B cell (primary cell): ENCODE measurements around the gene ABCA1. TPM values are rescaled to one million over a fixed set of nuclear protein-coding genes. Genes with fewer than 3 reads are reported as not detected.
A peak's percentile ranks its signal among the peaks of the same experiment; 100 is the strongest.

ENCODE experiments used
- ATAC-seq: fragments of 200-7000 bp; cut with Tn5 transposase; one replicate; pipeline ENCODE4 v1.10.0; 2021; ENCODE audit warnings: low read depth, mild to moderate bottlenecking, moderate number of reproducible peaks, moderate library complexity
- CTCF ChIA-PET: fragments of 350-600 bp; sonication (Branson Sonifier 250); formaldehyde crosslinking; loops from one replicate; lab custom pipeline; 2021; ENCODE audit warnings: antibody characterized with exemption, inconsistent platforms; lab: Charles Lee
- POLR2A ChIA-PET: fragments of 350-600 bp; sonication (Branson Sonifier 250); formaldehyde crosslinking; loops from one replicate; lab custom pipeline; 2021; ENCODE audit warnings: antibody characterized with exemption; lab: Charles Lee
- DNase-seq: peaks from one replicate; pipeline ENCODE4 v3.0.0; 2013
- H2AFZ ChIP-seq: 2 replicates; pipeline ENCODE4 v1.6.1; 2012; ENCODE audit warnings: mild to moderate bottlenecking, low read depth, low read length; ENCODE audit not compliant: insufficient read depth, poor library complexity, severe bottlenecking
- H3K27ac ChIP-seq, 2 donors: 1 replicate in 1 of 2; 2 replicates in 1 of 2; pipeline ENCODE4 v1.5.1; 2012 to 2013; ENCODE audit warnings: low read length in 2 of 2, mild to moderate bottlenecking in 2 of 2, moderate library complexity in 1 of 2
- H3K27me3 ChIP-seq, 4 experiments: fragments of 200-600 bp in 1 of 4; sonication (generic) in 1 of 4; replicated peaks in 1 of 4; 1 replicate in 2 of 4; 2 replicates in 2 of 4; pipeline versions ENCODE4 v1.6.1 to v1.7.0; 2013 to 2016; ENCODE audit warnings: low read length in 3 of 4, mild to moderate bottlenecking in 2 of 4, mixed read lengths in 1 of 4, moderate library complexity in 1 of 4; ENCODE audit not compliant: insufficient read depth in 4 of 4, control insufficient read depth in 3 of 4; ENCODE audit errors: control extremely low read depth in 1 of 4
- H3K36me3 ChIP-seq, 2 experiments: replicated peaks in 1 of 2; 1 replicate in 1 of 2; 2 replicates in 1 of 2; pipeline versions ENCODE4 v1.6.1 to v1.7.1; 2013; ENCODE audit warnings: low read length in 1 of 2; ENCODE audit not compliant: insufficient read depth in 2 of 2, control insufficient read depth in 1 of 2; ENCODE audit errors: control extremely low read depth in 1 of 2, extremely low read depth in 1 of 2
- H3K4me1 ChIP-seq, 2 donors: fragments of 200-600 bp in 1 of 2; sonication (generic) in 1 of 2; 1 replicate in 1 of 2; 2 replicates in 1 of 2; pipeline versions ENCODE4 v1.5.1 to v1.6.1; 2013 to 2017; ENCODE audit warnings: low read length in 2 of 2; ENCODE audit not compliant: control insufficient read depth in 2 of 2, insufficient read depth in 2 of 2
- H3K4me2 ChIP-seq: replicated peaks from 2 replicates; pipeline ENCODE3; 2012; ENCODE audit warnings: mild to moderate bottlenecking, low read depth, low read length; ENCODE audit not compliant: poor library complexity, severe bottlenecking
- H3K4me3 ChIP-seq, 5 experiments: fragments of 200-600 bp in 1 of 5; sonication (generic) in 1 of 5; 1 replicate in 3 of 5; 2 replicates in 2 of 5; pipeline versions ENCODE4 v1.5.1 to v1.7.0; 2011 to 2016; ENCODE audit warnings: low read length in 4 of 5, mild to moderate bottlenecking in 4 of 5, low read depth in 2 of 5, control low read depth in 1 of 5, moderate library complexity in 1 of 5; ENCODE audit not compliant: insufficient read depth in 1 of 5; ENCODE audit errors: control extremely low read depth in 1 of 5, extremely low read depth in 1 of 5
- H3K79me2 ChIP-seq: fragments of 200-600 bp; sonication (generic); one replicate; pipeline ENCODE4 v1.6.0; 2016; ENCODE audit warnings: low read length; ENCODE audit not compliant: control insufficient read depth, insufficient read depth
- H3K9ac ChIP-seq: fragments of 200-600 bp; sonication (generic); 2 replicates; pipeline ENCODE4 v1.6.1; 2017; ENCODE audit warnings: mild to moderate bottlenecking, low read length, moderate library complexity
- H3K9me3 ChIP-seq, 3 donors: one replicate each; pipeline versions ENCODE4 v1.6.1 to v1.7.1; 2013; ENCODE audit warnings: low read length in 2 of 3; ENCODE audit not compliant: control insufficient read depth in 2 of 3, insufficient read depth in 1 of 3; ENCODE audit errors: control extremely low read depth in 1 of 3
- H4K20me1 ChIP-seq: 2 replicates; pipeline ENCODE4 v1.6.0; 2012; ENCODE audit warnings: mild to moderate bottlenecking, low read length; ENCODE audit not compliant: insufficient read depth, control insufficient read depth, poor library complexity, severe bottlenecking
- H3K27ac Mint-ChIP-seq: one replicate; pipeline ENCODE4 v1.8.0; 2021; ENCODE audit warnings: mixed read lengths
- H3K27me3 Mint-ChIP-seq: one replicate; pipeline ENCODE4 v1.8.0; 2021; ENCODE audit warnings: mixed read lengths
- H3K4me1 Mint-ChIP-seq: one replicate; pipeline ENCODE4 v1.8.0; 2021; ENCODE audit warnings: mixed read lengths
- H3K4me3 Mint-ChIP-seq: one replicate; pipeline ENCODE4 v1.8.0; 2021; ENCODE audit warnings: mixed read lengths
- H3K9me3 Mint-ChIP-seq: one replicate; pipeline ENCODE4 v1.8.0; 2022; ENCODE audit warnings: mixed read lengths; ENCODE audit not compliant: insufficient read depth
- CTCF ChIP-seq: fragments of 200-600 bp; IDR thresholded peaks from one replicate; pipeline ENCODE4 v1.8.0; 2022; ENCODE audit warnings: antibody characterized with exemption, mild to moderate bottlenecking
- EZH2 ChIP-seq: IDR thresholded peaks from 2 replicates; pipeline ENCODE4 v1.6.1; 2012; ENCODE audit warnings: borderline replicate concordance, low read depth, mild to moderate bottlenecking, moderate library complexity, low read length; ENCODE audit not compliant: insufficient read depth, poor library complexity, severe bottlenecking
- WGBS: methylation state at CpG from one replicate; pipeline ENCODE4 v1.1.5; 2013; ENCODE audit warnings: missing lambda C conversion rate; ENCODE audit not compliant: insufficient coverage; 5-methylcytosine and 5-hydroxymethylcytosine counted together
- intact Hi-C: fragments of 100-400 bp; cut with micrococcal nuclease; formaldehyde crosslinking; loops from one replicate; pipeline ENCODE4 v1.10.0; 2022
- polyA plus RNA-seq: library from polyadenylated mRNA; depleted of rRNA; stranded (reverse); fragments of >200 nt; gene quantifications from 2 replicates; pipeline ENCODE4 v1.2.3, GENCODE V29; 2012
- total RNA-seq, 2 donors: library from RNA; stranded (reverse); fragments of 120-200 nt in 1 of 2; gene quantifications; 1 replicate in 1 of 2; 2 replicates in 1 of 2; pipeline versions ENCODE4 v1.2.3 to v1.2.4, GENCODE V29; 2013 to 2022

ABCA1 gene
- total and polyA plus RNA-seq, 2 donors (not counting 1 experiment from before 2014, with no cell fraction given): 5.2 to 24.0 TPM

- POLR2A ChIA-PET: interaction anchor here (1.2 to 2.3 kb wide), 6 partner anchors 15 to 654 kb away, joined by 3 to 13 read pairs (median 6); partner anchors contain the start of genes NIPSNAP3B, SLC44A1 and SMC2
- H3K27me3 ChIP-seq: no peaks in the 10 kb centered on the region
- H3K79me2 ChIP-seq: peaks cover 20% of the 10 kb centered on the region
- H4K20me1 ChIP-seq: no peaks in the 10 kb centered on the region
- H2AFZ ChIP-seq: peak overlapping the region; percentile 96
- Mint-ChIP-seq H3K27ac (peak overlapping the region; percentile 96), H3K9me3 (no peaks in the 10 kb centered on the region), H3K4me3 (peak overlapping the region; percentile 95), H3K27me3 (no peaks in the 10 kb centered on the region), H3K4me1 (peaks cover 28% of the 10 kb centered on the region)
- intact Hi-C loops: loop anchor here (1.0 to 10.0 kb wide), 6 partner anchors 16 to 964 kb away; partner anchors contain the start of genes FKTN, FSD1L, NIPSNAP3B and SLC44A1
- WGBS: 0% methylated on average over 12 of the region's 19 CpGs
- H3K4me1 ChIP-seq: peaks cover 11 to 15% of the 10 kb centered on the region in 2 donors
- H3K4me3 ChIP-seq: peak overlapping the region; percentile 76 to 91 (median 84)
- H3K9me3 ChIP-seq: no peaks in the 10 kb centered on the region
- DNase-seq (no peak), ATAC-seq (no peak)
- peaks cover under 1 to 13% of the 10 kb centered on the region in 2 experiments for H3K36me3 ChIP-seq
- H3K4me2 ChIP-seq: peak overlapping the region; percentile 85
- TF ChIP-seq CTCF (no peak), EZH2 (no peak)
- CTCF ChIA-PET: interaction anchor here (1.1 to 2.0 kb wide), 9 partner anchors 13 to 178 kb away, joined by 3 to 10 read pairs (median 3); partner anchors contain the start of gene NIPSNAP3B
- peak overlapping the region; percentile 84 for H3K9ac ChIP-seq
- peak overlapping the region; percentile 88 to 90 for H3K27ac ChIP-seq
Observed at GRCh38 chr9:104748359-104749031, 179.5 kb downstream of the ABCA1 start.
